Endodermal cell (in vitro differentiated cells): ENCODE results near the gene F5. TPM values are rescaled to one million over a fixed set of nuclear protein-coding genes. Genes with fewer than 3 reads are reported as not detected.

Source experiments
- DNase-seq: peaks from one replicate; pipeline ENCODE4 v3.0.0-alpha.2; 2017
- H3K27ac ChIP-seq: 2 replicates; pipeline ENCODE4 v1.5.1; 2013; ENCODE audit warnings: mild to moderate bottlenecking, low read depth, low read length, moderate library complexity
- H3K27me3 ChIP-seq: 2 replicates; pipeline ENCODE4 v1.6.1; 2013; ENCODE audit warnings: mild to moderate bottlenecking, low read length, moderate library complexity; ENCODE audit not compliant: insufficient read depth, control insufficient read depth, poor library complexity, severe bottlenecking
- H3K36me3 ChIP-seq: 2 replicates; pipeline ENCODE4 v1.7.0; 2013; ENCODE audit warnings: mild to moderate bottlenecking, low read length, moderate library complexity; ENCODE audit not compliant: control insufficient read depth, insufficient read depth
- H3K4me1 ChIP-seq: one replicate; pipeline ENCODE4 v1.7.0; 2013; ENCODE audit warnings: low read length; ENCODE audit not compliant: control insufficient read depth, insufficient read depth
- H3K4me3 ChIP-seq: 2 replicates; pipeline ENCODE4 v1.5.1; 2013; ENCODE audit warnings: mild to moderate bottlenecking, low read length, moderate library complexity
- H3K9ac ChIP-seq: 2 replicates; pipeline ENCODE4 v1.6.1; 2013; ENCODE audit warnings: mild to moderate bottlenecking, low read length, moderate library complexity; ENCODE audit not compliant: poor library complexity, severe bottlenecking; ENCODE audit errors: extremely low read depth
- H3K9me3 ChIP-seq: 2 replicates; pipeline ENCODE4 v1.6.1; 2013; ENCODE audit warnings: mild to moderate bottlenecking, low read length, moderate library complexity; ENCODE audit not compliant: control insufficient read depth
- H3K27ac Mint-ChIP-seq: 2 replicates; pipeline ENCODE4 v1.8.0; 2020; ENCODE audit warnings: mixed read lengths
- H3K27me3 Mint-ChIP-seq: 2 replicates; pipeline ENCODE4 v1.8.0; 2021; ENCODE audit warnings: mild to moderate bottlenecking, mixed read lengths; ENCODE audit not compliant: insufficient read depth
- H3K36me3 Mint-ChIP-seq: 2 replicates; pipeline ENCODE4 v1.8.0; 2020; ENCODE audit warnings: low read depth, mixed read lengths
- H3K4me1 Mint-ChIP-seq: 2 replicates; pipeline ENCODE4 v1.8.0; 2020; ENCODE audit warnings: mixed read lengths
- H3K4me3 Mint-ChIP-seq: 2 replicates; pipeline ENCODE4 v1.8.0; 2020; ENCODE audit warnings: mild to moderate bottlenecking, moderate library complexity, mixed read lengths
- H3K9me3 Mint-ChIP-seq: 2 replicates; pipeline ENCODE4 v1.8.0; 2020; ENCODE audit warnings: mild to moderate bottlenecking, mixed read lengths
- WGBS, 2 experiments: methylation state at CpG; one replicate each; pipeline versions ENCODE4 v1.1.5 to v1.1.7; 2013; ENCODE audit warnings: missing lambda C conversion rate in 2 of 2, mixed read lengths in 1 of 2; ENCODE audit not compliant: insufficient coverage in 1 of 2, insufficient read length in 1 of 2; 5-methylcytosine and 5-hydroxymethylcytosine counted together
- total RNA-seq, 2 donors: library from RNA; stranded (reverse); fragmentation: NEBNext Ultra II Directional in 1 of 2; extraction: Animal tissue kit (Norgen Biotek cat#: 25700) in 1 of 2; gene quantifications; 2 replicates in 1 of 2; 3 replicates in 1 of 2; pipeline ENCODE4 v1.2.1, GENCODE V29; 2021
- TF ChIP-seq, protein P1 (sequence below): fragments of 200-600 bp; sonication (generic); conservative IDR thresholded peaks from 2 replicates; pipeline ENCODE4 v1.5.0; 2021; ENCODE audit warnings: antibody characterized with exemption, mild to moderate bottlenecking

Gene F5
- total RNA-seq, 2 donors from 2014 or later = 0.04 to 0.09 TPM

DNA sequence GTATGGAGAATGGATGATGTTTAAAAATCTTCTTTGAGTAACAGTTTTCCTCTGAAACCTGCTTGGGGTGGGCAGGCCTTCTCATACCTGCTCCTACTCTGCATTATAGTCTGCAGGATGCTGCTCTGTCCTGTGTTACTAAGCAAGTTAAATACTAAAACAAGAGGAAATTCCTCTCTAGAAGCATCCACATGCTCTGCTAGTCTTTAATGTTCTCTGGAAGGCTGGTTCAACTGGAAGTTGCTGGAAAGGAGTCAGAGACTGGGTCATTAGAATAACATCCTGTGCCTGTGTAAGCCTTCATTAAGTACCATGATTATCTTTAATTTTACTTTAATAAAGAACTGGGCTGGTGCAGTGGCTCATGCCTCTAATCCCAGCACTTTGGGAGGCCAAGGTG is 37.8 kb upstream of the F5 start:
- Mint-ChIP-seq H3K27me3 (no peaks in the 10 kb centered on the region), H3K36me3 (no peaks in the 10 kb centered on the region), H3K9me3 (no peaks in the 10 kb centered on the region), H3K4me1 (no peaks in the 10 kb centered on the region), H3K4me3 (no peak overlapping the region), H3K27ac (no peak overlapping the region)
- Histone ChIP-seq H3K27ac (no peak overlapping the region), H3K27me3 (no peaks in the 10 kb centered on the region), H3K4me3 (no peak overlapping the region), H3K9ac (no peak overlapping the region), H3K36me3 (no peaks in the 10 kb centered on the region), H3K9me3 (no peaks in the 10 kb centered on the region), H3K4me1 (no peaks in the 10 kb centered on the region)
- TF ChIP-seq, protein P1, sequence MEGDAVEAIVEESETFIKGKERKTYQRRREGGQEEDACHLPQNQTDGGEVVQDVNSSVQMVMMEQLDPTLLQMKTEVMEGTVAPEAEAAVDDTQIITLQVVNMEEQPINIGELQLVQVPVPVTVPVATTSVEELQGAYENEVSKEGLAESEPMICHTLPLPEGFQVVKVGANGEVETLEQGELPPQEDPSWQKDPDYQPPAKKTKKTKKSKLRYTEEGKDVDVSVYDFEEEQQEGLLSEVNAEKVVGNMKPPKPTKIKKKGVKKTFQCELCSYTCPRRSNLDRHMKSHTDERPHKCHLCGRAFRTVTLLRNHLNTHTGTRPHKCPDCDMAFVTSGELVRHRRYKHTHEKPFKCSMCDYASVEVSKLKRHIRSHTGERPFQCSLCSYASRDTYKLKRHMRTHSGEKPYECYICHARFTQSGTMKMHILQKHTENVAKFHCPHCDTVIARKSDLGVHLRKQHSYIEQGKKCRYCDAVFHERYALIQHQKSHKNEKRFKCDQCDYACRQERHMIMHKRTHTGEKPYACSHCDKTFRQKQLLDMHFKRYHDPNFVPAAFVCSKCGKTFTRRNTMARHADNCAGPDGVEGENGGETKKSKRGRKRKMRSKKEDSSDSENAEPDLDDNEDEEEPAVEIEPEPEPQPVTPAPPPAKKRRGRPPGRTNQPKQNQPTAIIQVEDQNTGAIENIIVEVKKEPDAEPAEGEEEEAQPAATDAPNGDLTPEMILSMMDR = no peak
- DNase-seq = no peak

DNA sequence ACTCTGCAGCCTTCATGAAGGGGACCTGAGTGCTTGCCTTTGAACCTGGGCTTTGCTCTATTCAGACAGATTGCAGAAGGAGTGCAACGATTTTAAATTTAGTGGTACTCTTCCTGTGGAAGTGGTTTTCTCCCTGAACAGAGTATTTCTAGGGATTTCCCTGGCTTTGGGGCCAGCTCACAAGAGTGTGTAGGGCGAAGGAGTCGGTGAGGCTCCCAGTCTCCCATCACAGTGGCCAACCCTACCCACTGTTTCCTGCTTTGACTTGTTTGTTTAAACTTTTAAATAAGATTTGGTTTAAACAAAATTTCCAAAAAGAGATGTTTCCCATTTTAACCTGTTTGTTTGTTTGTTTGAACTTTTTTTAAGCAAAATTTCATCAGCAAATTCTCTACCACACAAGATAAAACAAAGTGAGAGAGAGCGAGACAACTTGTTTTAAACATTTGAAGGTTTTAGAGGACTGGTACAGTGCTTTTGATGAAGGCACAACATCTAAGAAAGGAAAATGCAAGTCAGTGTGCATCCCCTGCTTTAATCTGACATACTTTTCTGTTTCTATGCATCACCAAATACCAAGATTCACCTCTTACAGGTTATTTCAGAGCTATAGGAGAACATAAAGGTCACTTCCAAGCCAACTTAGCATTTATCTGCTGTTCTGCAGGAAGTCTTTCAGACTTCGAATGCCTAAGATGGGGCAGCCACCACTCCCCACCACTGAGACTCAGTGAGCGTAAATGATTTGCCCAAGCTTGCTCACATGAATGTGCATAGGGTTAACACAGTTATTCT is 37.0 kb upstream of the F5 start:
- Mint-ChIP-seq H3K27me3 (no peaks in the 10 kb centered on the region), H3K9me3 (no peaks in the 10 kb centered on the region), H3K4me1 (no peaks in the 10 kb centered on the region), H3K36me3 (no peaks in the 10 kb centered on the region), H3K27ac (no peak overlapping the region), H3K4me3 (no peak overlapping the region)
- Histone ChIP-seq H3K4me3 (no peak overlapping the region), H3K9ac (no peak overlapping the region), H3K27me3 (no peaks in the 10 kb centered on the region), H3K4me1 (no peaks in the 10 kb centered on the region), H3K9me3 (no peaks in the 10 kb centered on the region), H3K27ac (no peak overlapping the region), H3K36me3 (no peaks in the 10 kb centered on the region)
- no peak for DNase-seq
- WGBS, 2 experiments = 90 to 93% methylated on average over 3 to 6 of the region's 6 CpGs
- TF ChIP-seq, protein P1 = no peak

DNA sequence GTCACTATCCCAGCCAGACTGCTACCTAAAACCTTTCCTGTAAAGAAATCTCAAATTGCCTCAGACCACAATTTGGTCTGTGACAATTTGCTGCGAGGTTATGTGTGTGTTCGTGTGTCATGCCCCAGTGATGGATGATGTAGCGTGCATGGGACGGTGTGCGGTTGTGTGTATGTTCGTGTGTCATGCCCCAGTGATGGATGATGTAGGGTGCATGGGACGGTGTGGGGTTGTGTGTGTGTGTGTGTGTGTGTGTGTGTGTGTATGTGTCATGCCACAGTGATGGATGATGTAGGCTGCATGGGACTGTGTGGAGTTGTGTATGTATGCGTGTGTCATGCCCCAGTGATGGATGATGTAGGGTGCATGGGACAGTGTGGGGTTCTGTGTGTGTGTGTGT is 34.3 kb upstream of the F5 start:
- H3K4me3 Mint-ChIP-seq = no peak overlapping the region
- H3K4me1 ChIP-seq = no peaks in the 10 kb centered on the region
- no peak for DNase-seq
- H3K27ac Mint-ChIP-seq = no peak overlapping the region
- H3K9me3 Mint-ChIP-seq = no peaks in the 10 kb centered on the region
- no peaks in the 10 kb centered on the region for H3K36me3 ChIP-seq
- H3K9ac ChIP-seq = no peak overlapping the region
- TF ChIP-seq, protein P1 = no peak
- no peak overlapping the region for H3K4me3 ChIP-seq
- H3K27me3 Mint-ChIP-seq = no peaks in the 10 kb centered on the region
- no peaks in the 10 kb centered on the region for H3K9me3 ChIP-seq
- WGBS, 2 experiments = 94 to 100% methylated on average over 3 to 8 of the region's 8 CpGs
- H3K4me1 Mint-ChIP-seq = no peaks in the 10 kb centered on the region
- no peak overlapping the region for H3K27ac ChIP-seq
- H3K27me3 ChIP-seq = no peaks in the 10 kb centered on the region
- H3K36me3 Mint-ChIP-seq = no peaks in the 10 kb centered on the region
